ENCODE data around the gene ZNF597.

Gene ZNF597, protein sequence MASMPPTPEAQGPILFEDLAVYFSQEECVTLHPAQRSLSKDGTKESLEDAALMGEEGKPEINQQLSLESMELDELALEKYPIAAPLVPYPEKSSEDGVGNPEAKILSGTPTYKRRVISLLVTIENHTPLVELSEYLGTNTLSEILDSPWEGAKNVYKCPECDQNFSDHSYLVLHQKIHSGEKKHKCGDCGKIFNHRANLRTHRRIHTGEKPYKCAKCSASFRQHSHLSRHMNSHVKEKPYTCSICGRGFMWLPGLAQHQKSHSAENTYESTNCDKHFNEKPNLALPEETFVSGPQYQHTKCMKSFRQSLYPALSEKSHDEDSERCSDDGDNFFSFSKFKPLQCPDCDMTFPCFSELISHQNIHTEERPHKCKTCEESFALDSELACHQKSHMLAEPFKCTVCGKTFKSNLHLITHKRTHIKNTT

GRCh38 chr16:3443108-3444031 is at the start of gene ZNF597, which contains the start of gene NAA60:
ZNF597 (minus strand) TSS chr16:3443504; CDS start chr16:3443153, 351 bp downstream.
NAA60 (plus strand) TSS chr16:3443680; CDS start chr16:3476228, 32,548 bp downstream.
- peak; percentile 90 for DNase-seq

DNA sequence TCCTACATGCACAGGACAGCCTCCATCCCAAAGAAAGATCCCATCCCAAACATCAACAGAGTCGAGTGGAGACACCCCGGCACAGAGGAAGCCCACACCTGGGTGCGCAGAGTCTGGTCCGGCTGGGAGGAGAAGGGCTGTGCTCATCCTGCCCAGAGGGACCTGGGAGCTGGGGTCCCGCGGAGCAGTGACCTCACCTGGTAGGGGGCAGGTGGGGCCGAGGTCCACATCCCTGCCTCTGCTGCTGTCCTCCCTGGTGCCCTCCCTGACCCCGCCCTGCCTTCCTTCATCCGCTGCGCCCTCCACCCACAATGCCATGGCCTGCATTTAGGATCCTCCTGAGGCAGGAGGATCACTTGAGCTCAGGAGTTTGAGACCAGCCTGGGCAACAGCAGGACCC is 49.1 kb upstream of the ZNF597 start:
- no peak for DNase-seq

DNA sequence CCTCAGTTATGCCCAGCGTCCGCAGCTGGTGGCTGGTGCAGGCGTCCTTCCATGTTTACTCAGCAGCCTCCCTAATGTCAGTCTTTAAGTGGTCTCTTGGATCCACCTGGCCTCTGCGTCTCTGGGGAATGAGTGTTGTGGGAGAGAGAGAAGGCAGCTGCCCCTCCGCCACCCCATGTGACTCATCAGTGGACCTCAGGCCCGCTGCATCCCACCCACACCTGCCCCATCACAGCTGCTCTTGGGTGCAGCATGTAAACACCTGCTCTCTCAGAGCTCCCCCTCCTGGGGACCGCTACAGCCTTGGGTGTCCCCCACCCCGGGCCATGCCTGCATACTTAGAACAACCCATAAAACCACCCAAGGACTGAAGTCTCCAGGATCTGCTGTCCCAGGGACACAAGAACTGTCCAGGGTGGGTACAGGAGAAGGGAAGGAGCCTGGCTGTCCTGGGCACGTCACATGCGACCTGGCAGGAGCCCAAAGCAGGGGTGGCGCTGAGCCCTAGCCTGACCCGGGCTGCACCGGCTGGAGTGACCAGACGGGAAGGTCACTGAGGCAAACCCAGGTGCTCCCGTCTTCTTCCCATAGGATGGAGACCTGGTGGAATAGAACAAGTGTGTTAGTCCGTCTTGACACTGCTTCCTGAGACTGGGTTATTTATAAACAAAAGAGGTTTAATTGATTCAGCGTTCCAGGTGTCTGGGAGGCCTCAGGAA is 47.8 kb upstream of the ZNF597 start:
- DNase-seq, result peak; percentile 19

DNA sequence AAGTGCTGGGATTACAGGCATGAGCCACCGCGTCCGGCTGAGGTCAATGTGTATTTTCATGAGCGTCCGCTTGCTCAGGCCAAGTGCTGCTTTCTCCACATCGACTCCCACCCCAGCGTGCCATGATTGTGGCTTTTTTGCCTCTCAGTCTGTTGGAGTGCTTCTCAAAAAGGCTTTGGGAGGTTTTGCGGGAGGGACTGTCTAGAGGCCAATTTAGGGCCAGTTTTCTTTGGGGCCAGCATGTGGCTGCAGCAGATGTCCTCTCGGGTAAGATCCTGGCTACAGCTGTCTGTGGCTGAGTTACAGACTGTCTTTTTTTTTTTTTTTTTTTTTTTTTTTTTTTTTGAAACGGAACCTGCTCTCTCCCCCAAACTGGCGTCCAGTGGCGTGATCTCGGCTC is 45.5 kb upstream of the ZNF597 start:
- DNase-seq, result no peak

DNA sequence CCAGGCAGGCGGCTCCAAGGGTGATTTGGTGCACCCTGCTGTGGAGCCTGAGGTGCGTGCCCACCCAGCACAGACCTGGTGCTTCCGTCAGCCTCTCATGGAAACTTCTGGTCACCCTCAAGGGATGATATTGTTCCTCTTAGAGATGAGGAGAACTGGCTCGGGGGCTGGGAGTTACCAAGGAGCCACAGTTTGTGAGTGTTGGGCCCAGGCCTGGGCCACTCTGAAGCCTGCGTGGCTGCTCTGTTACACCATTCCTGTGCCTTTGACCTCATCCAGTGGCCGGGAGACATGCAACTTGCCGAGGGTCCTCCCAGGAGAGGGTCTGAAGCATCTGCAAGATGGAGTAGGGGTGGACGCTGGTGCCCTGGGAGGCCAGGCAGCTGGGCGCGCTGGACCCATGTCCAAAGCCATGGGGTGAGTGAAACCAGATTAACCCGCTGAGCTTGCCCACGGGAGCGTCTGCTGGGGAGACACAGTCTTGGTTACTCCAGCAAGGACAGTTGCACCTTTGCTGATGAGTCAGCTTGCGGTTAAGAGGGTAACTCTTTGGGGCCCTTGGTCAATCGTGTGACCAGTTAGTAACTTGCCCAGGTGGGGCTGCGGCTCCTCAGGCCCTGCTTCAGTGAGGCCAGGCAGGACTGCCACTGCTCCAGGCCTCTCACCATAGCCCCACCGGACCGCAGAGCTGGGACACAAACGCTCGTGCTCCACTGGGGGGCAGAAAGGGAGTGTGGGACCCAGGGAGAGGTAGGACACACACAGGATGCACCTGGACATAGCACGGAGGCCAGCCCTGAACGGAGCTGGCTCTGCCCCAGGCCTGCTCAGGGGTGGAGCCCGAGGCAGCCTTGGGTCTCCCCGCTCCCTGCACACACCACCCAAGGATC is 44.5 kb upstream of the ZNF597 start:
- no peak for DNase-seq

DNA sequence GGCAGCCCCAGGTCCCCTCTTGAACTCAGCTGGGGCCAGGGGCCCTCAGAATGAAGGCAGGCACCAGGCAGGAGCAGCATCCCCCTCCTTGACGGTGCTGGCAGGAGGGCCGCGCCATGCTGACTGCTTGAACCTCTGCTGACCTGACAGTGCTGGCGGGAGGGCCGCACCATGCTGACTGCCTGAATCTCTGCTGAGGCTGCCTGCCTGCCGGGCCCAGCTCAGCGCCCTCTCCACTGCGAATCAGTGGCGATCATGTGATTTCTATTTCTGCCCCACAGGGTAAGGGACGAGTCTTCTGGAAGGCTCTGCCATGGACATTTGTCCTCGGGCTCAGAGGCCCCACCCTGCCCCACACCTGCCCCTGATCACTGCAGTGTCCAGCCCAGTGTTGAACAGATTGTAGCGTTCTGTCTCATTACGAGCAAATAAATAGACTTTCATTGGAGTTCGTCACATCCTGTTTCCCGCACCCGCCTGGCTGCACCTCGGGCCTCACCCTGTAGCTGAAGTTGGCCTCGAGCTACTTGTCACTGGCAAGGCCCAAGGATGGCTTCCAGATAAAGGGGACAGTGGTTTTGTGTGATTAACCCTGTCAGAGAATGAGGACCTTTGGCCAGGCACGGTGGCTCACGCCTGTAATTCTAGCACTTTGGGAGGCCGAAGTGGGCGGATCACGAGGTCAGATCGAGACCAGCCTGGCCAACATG is 43.4 kb upstream of the ZNF597 start:
- no peak for DNase-seq

- DNase-seq, result no peak
Measured at GRCh38 chr16:3485821-3486505, 42.7 kb upstream of the ZNF597 start.

- no peak for DNase-seq
Measured at GRCh38 chr16:3485097-3485745, 41.9 kb upstream of the ZNF597 start.

- no peak for DNase-seq
Measured at GRCh38 chr16:3484318-3485096, 41.2 kb upstream of the ZNF597 start.

DNA sequence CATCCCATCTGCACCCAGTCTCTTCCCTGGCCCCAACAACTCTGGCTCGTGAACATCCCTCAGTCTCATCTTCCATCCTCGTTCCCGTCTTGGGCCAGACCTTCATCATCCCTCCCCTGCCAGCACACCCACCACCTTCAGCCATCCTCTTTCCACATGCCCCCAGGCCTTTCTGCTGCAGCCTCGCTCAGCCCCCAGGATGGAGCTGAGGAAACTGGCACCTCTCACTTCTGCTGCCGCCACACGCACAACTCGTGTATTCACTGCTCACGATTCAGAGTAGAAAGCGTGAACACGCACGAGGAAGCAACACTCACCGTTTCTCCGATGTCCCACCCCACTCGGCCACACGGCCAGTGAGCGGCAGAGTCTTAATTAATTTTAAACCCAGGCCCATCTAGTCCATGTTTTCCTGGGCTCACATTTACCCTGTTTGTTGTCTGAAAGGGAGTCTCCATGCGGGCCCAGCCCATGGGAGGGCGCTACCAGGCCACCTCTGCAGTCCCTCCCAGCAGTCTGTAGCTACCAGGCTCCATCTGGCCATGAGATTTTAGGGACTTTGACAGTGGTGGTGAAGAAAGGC is 39.4 kb upstream of the ZNF597 start:
- no peak for DNase-seq

DNA sequence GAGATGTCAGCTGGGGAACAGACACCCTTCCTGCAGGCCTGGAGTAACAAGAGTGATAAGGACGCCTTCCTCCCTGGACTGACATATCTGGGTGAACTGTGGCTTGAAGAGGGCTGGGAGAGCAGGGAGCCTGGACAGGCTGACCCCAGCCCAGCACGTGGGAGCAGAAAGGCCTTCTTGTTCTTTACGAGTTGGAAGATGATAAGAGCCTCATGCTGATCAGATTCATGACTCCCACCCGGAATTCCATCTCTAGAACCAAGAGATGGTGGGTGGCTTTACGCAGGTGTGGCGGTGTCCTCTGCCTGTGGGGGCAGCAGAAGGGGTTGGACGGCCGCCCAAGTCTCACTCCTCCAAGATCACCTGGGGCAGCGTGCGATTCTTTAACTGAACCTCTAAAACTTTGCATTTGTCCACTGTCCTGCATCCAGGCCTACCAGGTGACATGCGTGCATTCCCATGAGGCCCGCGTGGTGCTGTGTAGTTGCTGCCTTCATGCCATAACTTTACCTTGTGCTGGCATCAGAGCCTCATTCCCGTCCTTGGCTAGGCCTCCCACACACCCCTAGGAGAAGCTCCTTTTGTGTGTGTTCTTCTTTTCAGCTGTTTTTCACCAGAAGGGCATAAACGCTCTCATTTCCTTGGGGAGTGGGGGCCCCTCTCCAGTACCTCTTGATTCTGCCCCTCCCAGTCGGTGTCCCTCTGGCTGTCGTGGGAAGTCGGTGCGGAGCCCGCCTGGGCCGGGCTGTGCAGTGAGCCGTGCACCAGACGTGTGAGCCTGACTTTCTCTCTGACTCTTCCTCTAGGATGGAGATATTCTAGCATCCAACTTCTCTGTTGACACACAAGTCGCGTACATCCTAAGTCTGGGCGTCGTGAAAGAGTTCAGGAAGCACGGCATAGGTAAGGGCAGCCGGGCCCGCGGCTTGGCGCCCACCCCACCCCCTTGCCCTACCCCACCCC is 38.7 kb upstream of the ZNF597 start:
- DNase-seq, result no peak

- no peak for DNase-seq
Measured at GRCh38 chr16:3480901-3481695, 37.8 kb upstream of the ZNF597 start.

DNA sequence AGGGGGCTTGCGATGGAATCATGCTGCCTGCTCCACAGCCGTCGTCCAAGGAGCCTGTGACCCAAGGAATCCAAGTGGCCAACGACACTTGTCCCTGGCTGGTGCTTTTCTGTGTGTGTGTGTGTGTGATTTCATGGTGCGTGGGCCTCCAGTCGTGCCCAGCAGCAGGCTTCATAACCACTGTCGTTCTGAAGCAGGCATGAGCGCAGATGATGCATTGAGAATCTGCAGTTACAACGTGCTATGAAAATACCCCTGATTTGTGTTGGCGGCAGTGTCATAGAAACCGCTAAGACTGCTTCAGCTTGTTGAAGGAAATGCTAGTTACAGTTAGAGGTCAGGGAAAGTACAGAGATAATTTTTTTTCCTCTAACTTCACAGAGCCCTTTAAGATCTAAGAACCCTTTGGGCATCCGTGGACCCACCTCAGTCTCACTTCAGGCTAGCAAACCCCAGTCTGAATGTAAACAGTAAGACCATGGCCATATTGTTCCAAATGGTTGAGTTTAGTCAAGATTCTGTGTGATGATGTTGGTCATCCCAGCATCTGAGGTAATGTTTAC is 36.4 kb upstream of the ZNF597 start:
- DNase-seq, result no peak

DNA sequence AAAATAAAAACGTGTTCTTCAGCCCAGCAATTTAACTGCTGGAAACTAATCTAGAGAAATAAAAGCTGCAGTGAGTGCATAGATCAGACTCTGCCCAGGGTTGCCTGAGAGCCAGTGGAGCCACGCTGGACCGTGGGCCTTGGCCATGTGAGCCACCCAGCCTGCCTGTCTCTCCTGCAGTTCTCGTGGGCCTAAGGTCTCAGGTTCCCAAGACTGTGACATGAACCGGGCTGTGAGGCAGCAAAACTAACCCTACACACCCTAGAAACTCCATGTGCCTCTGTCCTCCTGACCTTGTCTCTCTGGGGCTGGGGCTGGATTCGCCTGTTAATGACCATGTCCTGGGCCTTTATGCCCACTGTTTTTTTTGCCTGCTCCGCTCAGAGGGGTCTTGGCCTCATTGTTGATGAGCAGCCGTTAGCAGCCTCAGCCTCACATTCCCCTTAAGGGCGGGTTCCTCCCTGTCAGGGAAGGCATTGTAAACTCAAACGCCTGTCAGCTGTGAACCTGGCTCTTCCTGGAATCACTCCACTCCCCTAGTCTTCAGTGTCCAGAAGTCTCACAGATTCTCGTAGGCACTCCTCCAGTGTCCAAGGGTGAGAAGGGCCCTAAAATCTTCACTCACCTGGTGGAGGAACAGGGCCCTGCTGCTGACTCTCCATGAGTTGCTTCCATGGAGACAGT is 35.1 kb upstream of the ZNF597 start:
- no peak for DNase-seq

DNA sequence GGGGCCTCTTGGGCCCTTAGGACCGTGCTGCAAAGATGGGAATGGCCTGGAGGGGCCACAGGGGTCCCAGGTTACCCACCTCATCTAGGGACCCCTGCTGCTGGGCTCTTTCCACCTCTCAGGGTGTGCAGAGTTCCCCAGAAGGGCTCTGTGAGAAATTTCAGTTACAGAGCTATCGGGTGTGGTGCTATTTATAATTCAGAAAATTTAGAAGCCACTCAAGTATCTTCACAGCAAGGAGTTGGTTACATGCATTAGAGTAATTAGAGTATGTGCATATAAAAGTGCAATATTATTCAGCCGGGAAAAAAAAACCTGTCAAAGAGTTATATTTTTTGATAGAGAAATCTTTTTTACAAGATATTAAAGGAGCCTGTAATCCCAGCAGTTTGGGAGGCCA is 33.1 kb upstream of the ZNF597 start:
- DNase-seq, result no peak
